HG03457 (cell line): ENCODE measurements around the gene CALML5.

ENCODE experiments used
- ATAC-seq: cut with Tn5 transposase; IDR thresholded peaks from one replicate; pipeline ENCODE4 v1.9.1; 2021; ENCODE audit warnings: moderate number of reproducible peaks; ENCODE audit not compliant: unreplicated experiment

Gene CALML5

DNA sequence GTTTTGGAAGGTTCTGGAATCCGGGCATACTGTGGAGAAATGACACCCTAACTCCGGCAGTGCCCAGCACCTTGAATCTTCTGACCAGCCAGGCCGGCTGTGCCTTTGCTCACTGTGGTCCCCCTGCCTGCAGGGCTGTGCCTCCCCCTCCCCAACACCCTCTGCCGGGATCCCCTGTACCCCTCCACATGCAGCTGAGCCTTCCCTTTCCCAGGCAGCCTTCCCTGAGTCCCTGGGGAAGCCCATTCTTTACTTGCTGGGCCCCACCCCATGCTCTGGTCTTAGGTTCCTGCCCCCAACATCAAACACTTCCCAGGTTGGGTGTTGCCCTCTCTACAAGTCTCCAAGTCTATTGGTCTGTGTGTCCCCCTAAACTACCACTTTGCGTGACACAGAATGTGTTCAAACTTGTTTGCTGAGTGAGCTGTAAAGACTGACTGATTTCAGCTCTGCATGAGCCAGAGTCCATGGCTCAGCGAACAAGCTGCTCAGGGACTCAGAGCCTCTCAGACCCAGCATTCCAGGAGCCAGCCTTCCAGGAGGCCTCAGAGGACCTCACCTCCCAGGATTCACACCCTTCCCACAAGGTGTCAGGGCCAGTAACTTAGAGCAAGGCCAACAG is 31.6 kb downstream of the CALML5 start:
- no peak for ATAC-seq

DNA sequence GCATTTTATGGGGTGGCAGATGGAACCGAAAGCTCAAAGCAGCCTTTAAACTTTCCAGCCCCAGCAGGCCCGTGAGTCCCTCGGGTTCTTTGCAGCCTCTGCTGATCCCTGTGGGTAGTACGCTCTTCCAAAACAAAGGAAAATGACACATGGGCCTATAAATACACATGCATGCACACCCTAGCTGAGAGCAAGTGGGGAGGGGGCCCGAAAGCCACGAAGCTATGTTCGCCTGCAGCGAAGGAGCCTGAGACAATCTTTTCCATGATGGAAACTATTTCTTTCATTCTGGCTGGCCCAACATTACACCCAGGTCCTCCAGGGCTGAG is 32.2 kb downstream of the CALML5 start:
- ATAC-seq, result no peak

DNA sequence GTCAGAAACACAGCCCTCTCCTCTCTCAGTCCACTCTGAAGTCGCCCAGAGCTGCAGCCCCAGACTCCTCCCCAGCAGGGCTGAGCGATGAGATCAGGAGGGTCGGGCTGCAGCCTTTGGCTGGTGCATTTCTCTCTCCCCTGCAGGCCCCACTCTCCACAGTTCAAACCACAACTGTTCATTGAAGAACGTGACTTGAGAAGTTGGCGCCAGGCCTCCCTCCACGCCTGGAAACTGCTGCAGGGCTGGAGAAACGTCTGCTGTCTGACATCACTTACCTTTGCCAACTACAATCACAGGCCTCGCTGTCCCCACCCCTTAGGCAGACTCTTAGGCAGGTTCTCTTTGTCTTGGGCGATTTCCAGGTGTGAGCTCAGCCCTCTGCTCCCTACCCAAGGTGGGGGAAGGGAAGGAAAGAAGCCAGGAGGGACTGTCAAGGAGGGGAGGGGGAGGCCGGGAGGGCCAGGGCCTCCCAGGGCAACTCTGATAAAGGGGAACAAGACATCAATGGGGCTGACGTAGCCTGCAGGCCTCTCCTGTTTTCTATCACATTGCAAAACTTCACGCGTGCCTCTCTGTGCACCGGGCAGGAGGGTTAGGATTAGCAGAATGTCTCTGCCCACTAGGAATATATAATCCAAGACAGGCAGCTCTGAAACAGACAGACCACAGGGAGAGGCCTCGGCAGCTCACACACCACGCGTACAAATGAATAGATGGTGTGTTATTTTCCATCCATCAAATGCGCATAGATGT is 32.7 kb downstream of the CALML5 start:
- ATAC-seq, result no peak

DNA sequence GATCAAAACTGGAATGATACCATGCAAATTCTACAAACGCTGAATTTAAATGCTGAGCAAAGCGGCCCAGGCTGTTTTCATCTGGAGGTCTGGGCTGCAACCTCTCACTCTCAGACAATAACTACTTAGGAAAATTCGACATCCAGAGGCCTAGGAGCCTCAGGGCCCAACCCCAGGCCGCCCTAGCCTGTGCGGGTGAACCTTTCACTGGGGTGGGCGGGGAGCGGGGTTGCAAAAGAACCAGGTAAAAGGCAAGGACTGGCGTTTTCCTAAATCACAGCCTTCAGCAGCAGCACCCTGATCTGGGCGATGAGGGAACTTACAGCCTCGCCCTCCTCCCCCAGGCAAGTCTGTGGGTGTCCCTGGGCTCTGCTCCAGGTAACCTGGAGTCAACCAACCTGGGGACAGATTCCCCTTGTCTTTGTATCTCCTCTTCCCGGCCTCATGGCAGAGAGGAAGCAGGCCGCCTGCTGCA is 33.4 kb downstream of the CALML5 start:
- ATAC-seq, result no peak

DNA sequence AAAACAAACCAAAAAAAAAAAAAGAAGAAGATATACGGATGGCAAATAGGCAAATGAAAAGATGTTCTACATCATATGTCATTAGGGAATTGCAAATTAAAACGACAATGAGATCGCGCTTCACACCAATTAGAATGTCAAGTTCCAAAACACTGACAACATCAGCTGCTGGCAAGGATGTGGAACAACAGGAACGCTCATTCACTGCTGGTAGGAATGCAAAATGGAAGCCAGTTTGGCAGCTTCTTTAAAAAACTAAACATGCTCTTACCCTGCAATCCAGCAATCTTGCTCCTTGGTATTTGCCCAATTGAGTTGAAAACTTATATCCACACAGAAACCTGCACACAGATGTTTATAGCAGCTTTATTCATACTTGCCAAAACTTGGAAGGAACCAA is 34.8 kb downstream of the CALML5 start:
- ATAC-seq, result no peak

DNA sequence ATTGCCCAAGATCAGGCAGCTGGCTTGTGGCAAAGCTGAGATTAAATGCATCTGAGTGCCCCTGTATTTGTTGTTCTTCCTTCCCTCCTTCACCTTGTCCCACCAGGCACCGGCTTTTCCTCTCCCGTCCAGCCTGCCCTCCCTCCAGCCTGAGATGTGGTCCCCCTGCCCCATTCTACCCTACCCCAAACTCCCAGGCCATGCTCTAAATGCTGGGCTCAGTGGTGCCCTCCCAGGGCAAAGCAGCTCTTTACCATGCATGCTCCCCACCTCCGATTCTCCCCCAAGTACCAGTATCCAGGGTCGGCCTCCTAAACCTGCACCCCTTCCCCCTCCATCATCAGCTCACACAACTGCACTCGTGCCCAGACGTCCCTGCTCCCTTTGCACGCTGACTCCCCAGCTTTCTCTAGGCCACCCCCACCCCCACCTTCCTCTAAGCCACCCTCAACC is 36.5 kb downstream of the CALML5 start:
- ATAC-seq, result no peak

DNA sequence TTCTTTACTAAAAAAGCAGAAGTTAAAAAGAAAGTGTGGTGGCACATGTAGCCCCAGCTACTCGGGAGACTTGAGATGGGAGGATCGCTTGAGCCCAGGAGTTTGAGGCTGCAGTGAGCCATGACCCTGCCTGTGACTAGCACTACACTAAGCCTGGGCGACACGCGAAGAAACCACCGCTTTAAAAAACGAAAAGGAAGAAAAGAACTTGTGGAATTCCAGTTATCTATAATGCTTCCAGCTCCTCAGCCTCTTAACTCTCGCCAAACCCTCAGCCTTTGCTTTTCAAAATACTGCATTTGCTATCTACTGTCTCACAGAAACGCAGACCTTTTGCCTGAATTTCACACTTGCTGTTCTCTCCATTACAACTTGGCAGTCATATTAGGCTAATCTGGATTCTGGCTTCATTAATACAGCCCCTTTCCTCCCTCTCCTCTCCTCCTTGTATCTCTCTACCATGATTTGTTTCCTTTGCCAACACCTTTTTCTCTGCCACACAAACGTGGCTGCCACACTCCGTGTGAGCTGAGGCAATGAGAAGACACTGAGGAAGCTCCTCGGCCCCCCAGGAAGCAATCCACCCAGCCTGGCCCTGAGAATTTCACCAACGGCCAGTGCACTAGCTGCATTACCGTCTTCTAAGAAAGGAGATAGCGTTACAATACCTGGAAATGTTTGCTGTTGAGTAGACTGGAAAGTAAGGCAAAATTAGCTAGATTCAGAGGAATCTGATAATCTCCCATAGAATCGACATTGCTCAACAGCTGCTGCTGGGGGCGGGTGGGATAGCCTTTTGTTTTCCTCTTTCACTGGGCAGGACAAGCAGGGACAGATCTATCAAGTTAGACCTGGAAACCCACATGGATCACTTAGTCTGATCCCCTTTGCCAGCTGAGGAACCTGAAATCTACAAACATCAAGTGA is 37.2 kb downstream of the CALML5 start:
- ATAC-seq, result no peak

DNA sequence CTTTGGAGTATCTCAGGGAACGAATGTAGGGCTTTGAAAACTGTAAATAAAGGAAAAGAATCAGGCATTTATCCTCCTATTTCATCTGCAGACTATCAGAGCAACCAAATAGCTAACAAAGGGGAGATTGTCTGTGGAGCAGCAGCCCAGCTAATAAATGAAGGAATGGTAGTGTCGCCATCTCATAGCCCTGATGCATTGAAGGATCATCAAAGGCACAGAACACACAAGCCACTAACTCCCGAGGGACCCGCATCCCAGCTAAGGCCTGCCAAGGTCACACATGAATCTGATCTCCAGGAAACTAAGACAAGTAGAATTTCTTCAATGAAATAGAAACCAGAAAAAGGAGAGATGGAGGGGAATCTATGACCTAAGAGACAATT is 38.2 kb downstream of the CALML5 start:
- no peak for ATAC-seq

DNA sequence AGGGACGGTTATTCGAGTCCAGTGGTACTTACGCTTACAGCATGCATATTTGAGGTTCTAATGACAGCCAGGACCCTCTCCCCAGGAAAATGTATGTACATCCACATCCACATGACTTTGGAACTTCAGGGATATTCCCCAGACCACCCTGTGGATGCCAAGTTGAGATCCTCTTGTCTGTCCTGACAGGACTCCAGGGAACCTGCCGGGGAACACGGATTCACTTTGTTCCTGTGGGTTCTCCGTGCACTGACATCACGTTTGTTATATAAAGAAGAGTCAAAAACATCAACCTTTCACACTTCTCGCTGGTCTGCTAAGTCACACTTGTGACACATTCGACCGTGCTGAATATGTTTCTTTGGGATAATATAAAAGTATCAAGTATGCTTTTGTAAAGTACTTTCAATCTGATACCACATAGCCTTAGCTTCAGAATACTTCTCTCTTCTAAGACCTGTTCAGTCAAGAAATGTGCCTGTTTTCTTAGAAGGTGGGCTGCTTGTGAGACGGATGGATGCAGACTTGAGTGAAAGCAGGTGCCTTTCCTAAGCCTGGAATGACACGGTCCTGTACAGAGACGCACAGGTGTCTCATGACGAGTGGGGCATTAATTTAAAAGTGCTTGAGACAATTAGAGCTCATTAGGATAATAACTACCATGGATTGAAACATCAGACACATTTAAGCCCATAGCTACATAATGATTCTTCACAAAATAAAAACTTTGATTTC is 38.7 kb downstream of the CALML5 start:
- ATAC-seq, result no peak

DNA sequence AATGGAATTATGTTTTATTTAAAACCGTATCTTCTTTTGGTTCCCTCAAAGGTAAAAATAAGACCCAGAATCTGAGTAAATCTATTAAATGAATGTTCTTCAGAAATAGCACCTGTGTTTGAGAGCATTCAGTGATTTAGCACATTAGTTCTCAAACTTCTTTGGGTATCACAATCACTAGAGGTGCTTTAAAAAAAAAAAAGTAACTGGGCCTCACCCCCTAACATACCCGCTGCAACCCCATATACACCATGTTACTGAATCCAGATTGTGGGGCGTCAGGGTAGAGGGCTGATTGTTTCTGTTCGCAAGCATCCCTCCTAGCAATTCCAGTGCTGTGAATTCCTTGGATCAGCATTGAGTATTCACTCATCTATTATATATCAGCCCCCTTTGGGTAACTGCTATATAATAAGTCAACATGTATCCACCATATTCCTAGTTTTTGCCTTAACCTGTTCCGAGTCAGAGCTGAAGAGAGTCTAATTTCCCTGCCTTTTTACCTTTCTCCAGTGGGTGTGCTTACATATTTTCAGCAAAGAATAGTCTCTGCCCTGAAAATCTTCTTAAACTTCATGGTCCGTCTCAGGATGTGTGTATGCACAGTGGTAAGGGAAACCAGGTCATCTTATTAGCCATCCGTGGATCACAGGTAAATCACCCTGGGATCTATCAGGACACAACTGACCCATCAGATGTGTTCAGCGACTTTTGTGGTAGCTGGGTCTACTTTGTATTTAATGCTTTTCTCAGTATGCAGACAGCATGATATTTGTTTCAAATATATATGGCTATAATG is 40.2 kb downstream of the CALML5 start:
- ATAC-seq, result no peak

DNA sequence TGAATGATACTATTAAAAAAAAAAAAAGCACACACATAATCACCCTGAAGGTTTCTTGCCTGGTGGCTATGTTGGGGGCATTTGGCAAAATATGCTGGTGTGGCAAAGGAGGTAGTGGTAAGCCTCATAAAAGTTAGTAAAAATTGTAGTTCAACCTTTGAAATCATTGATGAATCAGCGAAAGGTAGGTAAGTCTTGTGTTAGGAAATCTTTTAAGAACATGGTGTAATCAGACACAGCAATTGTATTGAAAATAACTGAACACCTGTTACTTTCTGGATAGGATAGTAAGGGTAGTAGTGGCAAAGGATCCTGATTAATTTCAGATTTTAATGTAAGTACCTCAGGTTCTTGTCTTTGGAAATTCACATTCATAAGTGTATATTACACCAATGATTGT is 40.9 kb downstream of the CALML5 start:
- ATAC-seq, result no peak

DNA sequence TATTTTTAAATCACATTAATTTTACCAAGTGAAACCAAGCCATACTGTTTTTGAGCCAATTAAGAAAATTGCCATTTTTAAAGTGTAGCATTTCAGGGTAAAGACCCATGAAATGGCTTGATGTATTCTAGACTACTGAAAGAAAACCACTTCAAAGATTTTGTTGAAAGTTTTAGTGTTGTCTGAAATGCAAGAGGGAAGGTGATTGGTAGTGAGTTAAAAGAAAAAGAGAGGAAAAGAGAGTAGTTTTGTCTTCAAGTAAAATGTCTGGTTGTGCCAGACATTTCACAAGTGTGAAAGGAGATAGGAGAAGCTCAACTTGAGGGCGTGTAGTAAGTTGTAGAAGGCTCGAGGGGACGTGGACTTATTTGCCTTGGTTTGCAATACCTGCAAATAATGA is 41.6 kb downstream of the CALML5 start:
- no peak for ATAC-seq

DNA sequence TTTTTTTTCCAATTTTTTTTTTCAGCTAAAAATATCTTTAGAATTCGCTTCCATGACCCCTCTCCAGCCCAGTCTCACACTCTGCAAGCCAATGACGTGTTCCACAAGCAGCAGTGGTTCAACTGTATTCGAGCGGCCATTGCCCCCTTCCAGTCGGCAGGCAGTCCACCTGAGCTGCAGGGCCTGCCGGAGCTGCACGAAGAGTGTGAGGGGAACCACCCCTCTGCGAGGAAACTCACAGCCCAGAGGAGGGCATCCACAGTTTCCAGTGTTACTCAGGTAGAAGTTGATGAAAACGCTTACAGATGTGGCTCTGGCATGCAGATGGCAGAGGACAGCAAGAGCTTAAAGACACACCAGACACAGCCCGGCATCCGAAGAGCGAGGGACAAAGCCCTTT is 42.8 kb downstream of the CALML5 start:
- no peak for ATAC-seq

DNA sequence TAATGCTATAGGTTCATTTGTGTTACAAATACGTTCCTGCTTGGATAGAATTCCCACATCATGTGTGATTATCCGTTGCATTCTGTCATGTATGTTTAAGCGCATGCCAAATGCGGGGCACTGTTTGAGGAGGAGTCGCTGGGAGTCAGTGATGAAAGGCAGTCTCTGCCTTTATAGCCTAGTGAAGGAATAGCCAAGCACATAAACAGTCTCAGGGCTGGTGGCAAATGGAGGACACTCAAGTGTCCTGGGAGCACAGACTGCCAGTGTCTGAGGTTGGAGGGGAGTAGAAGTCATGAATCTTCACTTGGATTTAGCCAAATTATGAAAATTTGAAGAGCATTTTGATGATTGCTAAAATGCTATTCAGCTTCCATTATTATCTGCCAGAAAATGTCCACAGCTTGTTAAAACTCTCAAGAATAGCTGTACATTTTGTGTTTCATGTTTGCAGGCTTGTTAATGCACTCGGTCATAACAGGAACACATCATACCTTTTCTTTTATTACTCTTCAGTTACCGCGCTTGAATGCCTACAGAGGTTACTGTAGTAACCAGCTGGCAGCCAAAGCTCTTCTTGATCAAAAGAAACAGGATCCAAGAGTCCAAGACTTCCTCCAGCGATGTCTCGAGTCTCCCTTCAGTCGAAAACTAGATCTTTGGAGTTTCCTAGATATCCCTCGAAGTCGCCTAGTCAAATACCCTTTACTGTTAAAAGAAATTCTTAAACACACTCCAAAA is 45.5 kb downstream of the CALML5 start:
- no peak for ATAC-seq

DNA sequence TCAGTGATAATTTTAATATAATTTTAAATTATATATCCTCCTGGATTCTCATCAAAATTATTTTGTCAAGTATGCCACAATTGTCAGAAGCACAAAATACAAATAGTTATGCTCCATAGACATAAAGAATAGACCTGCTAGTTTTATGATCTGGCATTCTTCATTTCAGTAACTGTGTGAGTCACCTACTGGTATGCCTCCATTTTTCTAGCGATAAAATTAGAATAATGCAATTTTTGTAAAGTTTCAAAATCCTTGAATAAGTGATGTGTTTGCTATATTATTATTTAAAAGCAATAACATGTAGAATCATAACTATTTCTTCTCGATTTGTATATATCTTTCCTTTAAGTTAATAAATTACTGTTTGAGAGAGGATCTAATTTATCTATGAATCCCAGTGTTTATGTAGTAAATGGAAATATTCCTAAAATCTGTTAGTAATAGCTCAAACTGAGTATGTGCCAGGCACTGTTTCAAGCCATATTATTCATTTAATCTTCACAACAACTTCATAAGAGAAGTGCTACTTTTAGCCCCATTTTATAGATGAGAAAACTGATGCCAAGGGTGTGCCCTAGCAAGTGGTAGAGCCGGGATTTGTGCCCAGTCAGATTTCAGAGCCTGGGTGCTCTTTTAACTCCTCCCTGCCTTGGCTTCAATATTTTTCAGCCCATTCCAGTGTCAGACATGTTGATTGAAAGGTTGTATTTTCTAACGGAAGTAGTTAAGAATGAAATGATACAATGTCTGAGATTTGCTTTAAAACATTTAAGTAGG is 48.6 kb downstream of the CALML5 start:
- ATAC-seq, result no peak

DNA sequence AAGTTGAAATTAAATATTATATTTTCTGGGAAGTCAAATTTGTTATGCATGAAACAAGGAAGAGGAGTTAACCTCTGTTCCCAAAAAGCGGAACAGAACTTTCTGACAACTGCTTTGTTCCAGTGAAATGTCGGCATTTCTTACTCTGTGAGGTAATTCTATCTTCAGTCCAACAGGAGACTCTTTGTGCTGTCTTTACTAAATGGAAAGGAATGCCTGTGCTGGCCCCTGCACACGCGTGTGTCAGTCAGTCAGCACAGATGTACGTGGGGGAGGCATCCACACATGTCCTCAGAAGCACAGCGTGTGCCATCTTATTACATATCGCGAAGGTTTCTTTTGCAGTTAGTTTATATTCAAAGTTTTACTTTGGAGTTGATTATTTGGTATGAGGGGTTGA is 49.5 kb downstream of the CALML5 start:
- ATAC-seq, result no peak

DNA sequence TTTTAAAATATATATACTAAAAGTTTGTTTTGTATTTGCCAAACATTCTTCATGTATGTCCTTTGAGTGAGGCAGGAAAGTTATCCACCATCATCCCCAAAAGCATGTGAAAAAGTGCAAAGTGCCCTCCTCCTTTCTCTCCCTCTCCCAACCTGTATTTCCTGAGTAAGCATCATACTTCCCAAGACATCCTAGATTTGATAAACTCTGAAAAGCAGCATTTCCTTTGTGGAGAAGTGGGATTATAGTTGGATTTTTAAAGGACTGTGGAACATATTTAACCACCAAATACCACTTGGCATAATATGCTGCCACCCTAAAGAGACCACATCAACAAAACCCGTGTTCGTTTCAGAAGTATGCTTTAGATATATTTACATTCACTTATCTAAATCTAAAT is 50.1 kb downstream of the CALML5 start:
- ATAC-seq, result no peak
